HG03135 (cell line): Measurements from ENCODE around the gene CCDC85C.

Source experiments
- ATAC-seq: cut with Tn5 transposase; IDR thresholded peaks from one replicate; pipeline ENCODE4 v1.9.1; 2021; ENCODE audit warnings: mild to moderate bottlenecking, moderate library complexity; ENCODE audit not compliant: unreplicated experiment

Gene CCDC85C

DNA sequence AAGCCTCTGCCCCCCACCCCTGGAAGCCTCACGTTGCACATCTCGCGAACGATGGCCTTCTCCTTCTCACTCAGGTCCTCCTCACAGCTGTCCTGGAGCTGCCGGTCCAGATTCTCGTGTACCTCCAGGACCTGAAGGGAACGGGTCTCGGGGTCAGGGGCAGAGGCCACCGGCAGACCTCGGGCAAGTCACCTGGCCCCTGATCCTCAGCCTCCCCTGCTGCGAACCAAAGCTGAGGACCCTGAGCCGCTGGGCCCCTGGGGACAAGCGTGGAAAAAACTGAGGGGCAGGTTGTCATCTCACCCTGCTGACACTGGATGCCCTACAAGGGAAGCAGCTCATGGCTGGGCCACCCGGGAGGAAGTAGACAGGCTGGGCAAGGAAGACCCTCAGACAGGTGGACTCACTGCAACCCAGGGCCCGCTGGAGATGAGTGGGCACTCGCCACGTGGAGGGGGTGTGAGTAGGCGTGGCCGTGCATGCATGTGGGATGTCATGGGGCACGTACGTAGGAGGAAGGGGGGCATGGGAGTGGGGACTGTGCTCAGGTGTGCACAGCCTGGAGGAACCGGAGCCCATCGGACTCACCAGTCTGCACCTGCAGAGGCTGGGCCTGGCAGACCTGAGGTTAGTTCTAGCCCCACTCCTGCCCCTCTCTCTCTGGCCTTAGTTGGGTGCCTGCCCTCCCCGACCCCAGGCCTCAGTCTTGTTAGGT, 87.7 kb downstream of the CCDC85C start:
- no peak for ATAC-seq

DNA sequence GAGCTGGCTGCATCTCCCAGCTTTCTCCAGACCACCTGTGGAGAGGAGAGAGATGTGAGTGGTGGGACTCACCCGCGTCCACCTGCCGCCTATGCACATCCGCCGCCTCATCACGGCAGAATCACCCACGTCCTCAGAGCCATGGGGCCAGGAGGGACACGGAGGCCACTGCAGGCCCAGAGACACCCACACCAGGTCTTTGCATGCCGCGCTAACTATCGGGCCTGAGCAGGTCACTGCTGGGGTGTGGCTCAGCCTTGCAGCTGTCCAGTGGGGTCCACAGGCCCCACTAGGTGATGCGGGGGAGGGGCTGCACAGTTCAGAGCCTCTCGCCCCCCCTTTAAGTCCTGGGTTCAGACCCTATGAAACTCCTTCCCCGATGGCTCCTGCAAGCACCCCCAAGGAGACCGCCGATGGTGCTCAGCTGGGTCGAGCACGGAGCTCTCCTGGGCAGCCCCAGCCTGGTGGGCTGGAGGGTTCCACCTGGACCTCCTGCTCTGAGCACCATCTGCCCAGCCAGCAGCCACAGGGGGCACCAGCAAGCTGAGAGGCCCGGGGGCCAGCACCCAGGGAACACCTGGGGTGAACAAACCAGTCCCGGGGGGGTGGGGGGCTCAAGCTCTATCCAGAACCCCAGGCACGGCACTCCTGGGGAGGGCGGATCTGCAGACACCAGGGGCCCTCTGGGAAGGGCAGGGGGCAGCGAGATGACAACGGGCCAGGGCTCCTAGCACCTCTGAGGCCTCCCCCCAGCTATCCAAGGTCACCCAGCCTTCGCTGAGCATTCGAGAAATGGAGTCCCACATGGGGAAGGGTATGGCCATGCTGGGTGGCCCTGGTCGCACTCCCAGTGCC, 88.5 kb downstream of the CCDC85C start:
- no peak for ATAC-seq

DNA sequence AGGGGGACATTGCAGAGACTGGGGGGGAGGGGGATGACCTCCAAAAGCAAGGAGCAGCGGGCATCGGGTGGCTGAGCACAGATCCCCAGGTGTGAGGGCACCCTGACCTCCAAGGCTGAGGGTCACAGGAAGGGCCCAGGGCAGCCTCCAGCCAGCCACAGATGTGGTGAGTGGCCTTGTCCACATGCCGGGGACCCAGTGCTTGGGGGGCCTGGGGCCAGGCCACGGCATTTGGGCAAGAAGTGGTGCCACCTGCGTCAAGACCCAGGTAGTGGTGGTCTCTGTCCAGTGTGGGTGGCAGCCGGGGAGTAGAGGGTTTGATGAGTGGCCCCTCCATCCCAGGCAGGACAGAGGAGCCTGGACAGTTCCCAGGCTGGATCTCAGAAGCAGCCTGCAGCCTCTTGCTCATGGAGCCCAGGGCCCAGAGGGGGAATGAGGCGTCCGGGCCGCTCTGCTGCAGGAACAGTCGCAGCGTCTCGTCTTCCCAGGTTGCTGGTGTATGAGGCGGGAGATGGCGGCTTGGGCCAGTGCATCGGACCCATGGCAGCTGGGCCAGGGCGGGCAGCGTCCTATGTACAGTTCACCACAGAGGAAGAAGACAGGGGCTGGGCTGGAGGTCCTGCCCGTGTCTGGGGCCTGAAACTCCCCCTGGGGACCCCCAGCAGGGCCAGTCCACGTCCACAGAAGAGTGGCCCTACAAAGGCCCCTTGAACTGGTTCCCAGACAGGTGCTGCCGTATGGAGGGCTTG, 89.3 kb downstream of the CCDC85C start:
- no peak for ATAC-seq

DNA sequence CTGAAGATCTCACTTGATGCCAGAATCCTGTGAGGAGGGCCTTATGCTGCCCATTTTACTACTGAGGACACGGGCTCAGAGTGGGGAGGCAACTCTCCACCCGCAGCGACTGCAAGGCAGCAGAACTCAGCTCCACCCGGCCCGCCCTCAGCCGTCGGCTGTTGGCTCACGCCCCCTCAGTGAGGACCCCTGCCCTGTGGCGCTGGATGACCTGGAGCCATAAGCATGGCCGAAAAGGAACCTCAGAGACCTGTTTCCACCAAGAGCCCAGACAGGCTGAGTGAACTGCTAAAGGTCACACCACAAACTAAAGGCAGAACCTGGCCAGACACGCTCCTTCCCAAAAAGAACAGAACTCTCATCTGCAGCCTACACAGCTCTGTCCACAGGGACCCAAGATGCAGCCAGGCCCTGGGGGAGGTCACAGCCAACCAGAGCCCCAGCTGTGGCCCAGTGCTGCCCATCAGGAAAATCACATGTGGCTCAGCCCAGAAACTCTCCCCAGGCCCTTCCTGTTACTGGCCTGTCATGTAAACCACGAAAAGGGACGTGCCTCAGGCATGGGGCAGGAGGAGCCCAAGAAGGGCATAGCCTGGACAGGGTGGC, 90.0 kb downstream of the CCDC85C start:
- ATAC-seq = no peak

DNA sequence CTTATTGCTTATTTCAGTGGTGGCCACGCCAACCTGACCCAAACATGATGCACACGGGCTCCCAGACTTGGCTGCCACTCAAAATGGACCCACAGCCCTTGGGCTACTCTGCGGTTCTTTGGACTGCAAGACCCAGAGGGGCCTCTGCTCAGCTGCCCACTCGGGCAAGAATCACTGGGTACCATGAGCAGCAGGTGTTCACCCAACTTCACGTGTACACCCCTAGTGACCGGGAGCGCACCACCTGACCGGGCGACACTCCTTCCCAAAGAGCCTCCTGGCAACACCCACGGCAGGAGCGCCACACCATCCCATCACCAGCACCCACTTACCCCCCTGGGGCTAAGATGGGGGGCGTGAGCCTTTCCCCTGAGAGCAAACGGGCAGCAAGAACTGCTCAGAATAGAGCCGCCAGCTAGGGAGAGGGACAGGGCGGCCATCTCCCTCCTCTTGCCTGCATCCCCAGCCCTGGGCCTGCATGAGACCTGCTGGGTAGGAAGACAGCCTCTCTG, 90.8 kb downstream of the CCDC85C start:
- ATAC-seq = no peak

DNA sequence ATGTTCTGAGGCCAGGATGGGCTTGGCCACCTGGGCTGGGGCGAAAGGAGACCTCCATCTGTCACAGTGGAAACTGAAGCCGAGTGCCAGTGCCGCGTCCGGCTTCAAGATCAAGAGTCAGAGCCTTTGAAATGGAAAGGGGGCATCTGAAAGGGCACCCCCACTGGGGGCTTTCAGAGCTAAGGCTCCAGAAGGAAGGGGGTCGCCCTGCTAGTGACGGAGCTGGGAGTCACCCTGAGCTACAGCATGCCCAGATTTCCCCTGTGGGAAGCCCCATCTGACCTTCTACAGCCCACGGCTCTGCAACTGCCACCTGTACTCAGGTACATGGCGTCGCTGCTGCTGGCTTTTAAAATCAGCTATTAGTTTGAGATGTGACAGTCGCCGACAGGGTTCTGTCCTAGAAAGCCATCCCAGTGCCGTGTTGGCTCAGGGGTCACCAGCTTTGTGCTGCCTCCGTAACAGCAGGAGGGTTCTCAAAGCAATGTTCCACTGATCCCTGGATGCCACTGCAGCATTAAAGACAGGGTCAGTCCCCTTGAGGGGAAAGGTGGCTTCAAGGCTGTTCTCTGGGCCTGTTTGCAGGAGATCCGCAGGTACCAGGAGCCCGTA, 91.3 kb downstream of the CCDC85C start:
- ATAC-seq = no peak

DNA sequence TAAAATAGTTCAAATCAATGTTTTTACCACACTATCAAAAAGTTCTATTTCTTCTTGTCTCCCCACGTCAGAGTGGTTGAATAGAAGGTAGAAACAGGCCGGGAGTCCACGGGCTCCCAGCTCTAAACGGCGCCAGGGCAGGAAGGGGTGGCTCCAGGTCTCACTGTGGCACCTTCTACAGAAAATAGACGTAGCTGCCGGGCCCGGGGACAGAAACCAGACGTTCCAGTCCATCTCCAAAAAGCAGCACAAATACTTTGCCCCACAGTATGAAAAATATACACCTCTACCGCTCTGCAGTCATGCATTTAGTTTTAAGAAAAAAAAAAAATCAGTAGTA, 91.9 kb downstream of the CCDC85C start:
- no peak for ATAC-seq

DNA sequence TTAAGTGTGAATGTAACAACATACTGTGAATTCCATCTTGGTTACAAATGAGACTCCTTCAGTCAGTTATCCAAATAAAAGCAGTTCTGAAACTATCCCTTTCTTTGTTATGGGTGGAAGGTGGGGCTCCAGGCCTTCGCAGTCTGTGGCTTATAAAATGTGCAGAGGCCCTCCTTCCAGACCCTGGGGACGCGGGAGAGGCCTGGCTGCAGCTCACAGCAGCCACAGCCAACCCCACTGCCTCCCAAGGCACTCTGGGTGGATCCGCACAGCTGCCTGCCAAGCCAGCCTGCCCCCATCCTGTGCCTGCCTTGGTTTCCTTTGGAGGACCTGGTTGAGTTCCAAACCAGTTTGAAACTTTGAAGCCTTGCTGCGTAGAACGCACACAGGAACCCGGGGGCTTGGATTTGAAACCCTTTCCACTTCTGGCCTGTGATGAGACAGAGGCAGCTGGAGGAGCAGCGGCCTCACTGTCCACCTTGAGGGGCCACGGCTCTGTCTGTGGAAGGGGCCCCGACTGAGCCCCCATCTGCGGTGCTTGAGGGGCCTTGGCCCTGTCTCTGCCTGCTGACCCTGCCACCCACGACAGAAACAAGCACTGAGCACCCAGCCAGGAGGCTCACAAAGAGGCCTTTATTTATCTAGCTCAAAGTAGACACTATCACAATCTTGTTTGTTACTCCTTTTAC, 92.4 kb downstream of the CCDC85C start:
- no peak for ATAC-seq

DNA sequence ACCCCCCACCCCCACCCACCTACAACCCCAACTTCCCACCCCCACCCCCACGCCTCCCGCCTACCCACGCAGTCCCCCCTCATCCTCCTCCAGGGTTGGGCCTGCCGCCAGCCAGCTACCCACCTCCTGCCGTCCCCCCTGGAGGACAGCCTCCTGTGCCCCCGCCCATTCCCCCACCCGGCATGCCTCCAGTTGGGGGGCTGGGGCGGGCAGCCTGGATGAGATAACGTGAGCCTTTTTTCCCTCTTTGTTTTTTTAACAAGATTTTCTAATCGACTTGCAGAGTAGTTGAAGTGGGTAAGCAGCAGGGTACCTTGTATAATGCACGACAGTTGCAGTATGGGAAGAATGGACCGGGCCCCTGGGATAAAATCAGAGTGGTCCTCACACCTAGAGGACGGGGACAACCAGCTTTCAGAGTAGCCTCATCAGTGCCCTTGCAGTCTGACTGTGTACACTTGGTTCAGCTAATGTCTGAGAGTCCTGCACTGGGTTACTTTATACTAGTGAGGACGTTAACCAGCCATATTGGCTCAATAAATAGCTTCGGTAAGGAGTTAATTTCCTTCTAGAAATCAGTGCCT, 93.4 kb downstream of the CCDC85C start:
- ATAC-seq = no peak

DNA sequence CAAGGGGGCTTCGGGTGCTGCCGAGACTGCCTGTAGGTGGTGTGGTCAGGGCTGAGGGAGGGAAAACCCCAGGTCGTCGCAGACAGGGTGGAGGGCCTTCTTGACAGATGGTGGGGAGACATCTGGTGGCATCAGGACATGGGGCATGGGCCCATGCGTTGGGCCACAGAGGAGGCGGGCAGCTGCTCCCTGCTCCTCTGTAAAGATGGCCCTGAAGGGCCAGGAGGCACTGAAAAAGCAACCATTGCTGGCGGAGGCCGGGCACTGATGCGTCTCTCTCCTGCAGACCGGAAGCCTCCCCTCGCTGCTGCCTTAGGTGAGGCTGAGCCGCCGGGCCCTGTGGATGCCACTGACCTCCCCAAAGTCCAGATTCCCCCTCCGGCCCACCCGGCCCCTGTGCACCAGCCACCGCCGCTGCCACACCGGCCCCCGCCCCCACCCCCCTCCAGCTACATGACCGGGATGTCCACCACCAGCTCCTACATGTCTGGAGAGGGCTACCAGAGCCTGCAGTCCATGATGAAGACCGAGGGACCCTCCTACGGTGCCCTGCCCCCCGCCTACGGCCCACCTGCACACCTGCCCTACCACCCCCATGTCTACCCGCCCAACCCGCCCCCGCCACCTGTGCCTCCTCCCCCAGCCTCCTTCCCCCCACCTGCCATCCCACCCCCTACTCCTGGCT, 94.0 kb downstream of the CCDC85C start:
- no peak for ATAC-seq

DNA sequence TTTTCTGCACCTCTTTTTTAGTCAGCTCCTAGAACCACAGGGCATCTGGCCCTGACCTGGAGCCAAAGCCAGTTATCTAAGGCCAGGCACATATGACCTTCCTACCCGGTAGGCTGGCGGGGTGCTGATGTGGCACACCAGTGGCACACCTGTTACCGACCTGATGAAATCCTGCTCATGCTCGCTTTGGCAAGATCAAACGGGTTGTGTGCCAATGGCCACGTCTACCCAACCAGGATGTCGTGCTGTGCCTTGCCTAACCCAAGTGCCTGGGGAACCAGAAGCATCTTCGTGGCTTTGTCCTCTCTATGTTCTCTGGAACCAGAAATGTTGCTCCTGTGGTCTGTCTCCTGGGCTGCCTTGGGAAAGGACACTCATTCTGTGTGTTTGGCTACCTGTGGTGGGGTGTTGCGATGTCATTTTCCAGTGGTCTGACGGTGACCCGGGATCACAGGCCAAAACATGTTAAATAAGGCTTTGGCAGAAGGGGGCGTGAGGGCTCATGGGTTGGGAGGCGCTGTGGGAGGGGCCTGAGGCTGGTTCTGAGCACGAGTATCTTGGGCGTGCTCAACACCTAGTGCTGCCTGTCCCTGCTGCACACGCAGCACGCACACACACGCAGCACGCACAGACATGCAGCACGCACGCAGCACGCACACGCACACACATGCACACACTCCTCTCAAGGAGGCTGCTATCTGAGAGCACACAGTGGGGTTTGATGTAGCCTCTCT, 94.9 kb downstream of the CCDC85C start:
- no peak for ATAC-seq

DNA sequence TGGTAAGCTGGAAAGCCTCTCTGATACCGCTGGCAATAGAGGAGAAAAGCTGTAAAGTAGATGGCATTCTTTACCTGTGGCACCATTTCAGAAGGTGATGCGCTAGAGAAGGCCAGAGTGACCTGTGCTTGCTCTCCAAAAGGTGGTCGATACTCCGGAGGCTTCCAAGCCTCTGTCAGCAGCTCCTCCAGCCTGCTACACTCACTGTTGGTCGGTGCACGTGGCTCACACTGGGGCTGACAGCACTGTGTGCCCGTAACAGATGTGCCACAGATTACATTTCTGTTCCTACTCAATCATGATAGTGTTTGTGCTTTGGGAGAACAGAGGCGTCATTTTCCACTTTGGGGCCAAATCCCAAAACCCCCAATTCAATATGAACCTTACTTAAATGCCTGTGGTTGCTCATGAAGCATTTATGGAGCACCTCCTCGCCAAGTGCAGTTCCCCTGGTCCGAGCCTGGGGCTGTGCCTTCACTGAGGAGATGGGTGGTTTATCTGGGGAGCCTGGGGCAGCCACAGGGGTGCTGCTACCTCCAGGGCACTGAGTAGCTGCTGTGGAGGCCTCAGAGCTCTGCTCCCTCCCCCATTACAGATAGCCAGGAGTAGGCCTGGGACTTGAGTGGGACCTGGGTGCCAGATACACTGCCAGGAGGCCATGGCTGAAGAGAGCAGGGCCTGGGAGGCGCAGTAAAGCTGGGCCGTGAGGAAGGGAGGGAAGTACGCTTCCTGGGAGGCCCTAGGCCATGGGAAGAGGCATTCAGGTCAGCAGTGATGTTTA, 96.0 kb downstream of the CCDC85C start:
- ATAC-seq = no peak

DNA sequence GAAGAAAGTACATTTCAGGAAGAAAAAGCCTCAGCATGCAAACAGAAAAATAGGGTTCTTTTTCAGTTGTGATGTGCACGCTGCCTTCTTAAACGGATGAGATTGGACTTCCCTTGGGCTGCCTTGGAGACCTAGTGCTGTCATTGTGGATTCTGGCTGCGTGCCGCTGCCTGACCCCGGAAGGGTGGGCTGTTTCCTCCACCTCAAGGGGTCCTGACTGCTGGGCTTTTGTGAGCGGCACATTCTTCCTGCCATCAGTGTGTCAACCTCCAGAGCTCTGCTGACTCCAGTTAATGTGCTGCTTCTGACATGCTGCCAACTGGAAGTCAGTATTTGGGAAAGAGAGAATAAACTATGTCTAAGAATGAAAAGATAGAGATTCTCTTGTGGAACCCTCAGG, 97.7 kb downstream of the CCDC85C start:
- no peak for ATAC-seq

DNA sequence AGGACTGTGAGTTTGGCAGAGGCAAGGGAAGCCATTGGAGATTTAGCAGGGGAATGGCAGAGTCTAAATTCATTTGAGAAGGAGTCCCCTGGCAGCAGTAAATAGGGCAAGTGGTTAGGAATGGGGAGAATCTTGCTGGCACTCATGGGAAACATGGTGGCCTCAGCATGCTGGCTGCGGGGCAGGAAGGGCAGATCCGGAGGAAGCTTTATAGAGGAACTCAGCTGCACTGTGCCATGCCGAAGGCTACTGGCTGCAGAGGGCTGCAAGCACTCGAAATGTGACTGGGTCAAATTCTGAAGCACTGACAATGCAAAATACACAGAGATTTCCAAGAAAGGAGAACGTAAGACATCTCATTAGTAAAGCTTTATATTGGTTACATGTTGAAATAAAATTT, 98.9 kb downstream of the CCDC85C start:
- no peak for ATAC-seq

DNA sequence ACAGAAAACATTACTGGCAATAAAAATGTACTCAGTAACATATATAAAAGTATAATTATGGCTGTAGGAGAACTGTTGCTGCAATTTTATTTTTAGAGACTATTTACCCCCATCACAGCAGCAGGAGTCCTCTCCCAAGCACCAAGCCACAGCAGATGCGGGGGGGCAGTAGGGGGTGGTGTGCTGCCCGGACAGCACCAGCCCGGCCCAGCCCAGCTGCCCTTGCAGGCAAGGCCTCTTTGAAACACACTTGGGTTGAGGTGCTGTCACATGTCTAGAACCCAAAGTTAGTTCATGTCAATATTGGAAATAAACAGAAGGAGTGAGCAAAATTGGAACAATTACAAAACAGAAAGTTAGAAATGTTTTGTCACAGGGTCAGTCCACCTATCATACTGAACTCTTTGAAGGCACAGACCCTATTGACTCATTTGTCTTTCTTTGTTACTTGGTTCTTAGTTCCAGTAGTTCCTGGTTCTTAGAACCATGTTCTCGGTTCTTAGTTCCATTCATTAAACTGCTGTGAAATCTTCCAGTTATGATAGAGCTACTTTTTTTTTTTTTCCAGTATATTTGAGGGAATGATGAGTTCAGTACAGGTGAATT, 100.1 kb downstream of the CCDC85C start:
- ATAC-seq = no peak

DNA sequence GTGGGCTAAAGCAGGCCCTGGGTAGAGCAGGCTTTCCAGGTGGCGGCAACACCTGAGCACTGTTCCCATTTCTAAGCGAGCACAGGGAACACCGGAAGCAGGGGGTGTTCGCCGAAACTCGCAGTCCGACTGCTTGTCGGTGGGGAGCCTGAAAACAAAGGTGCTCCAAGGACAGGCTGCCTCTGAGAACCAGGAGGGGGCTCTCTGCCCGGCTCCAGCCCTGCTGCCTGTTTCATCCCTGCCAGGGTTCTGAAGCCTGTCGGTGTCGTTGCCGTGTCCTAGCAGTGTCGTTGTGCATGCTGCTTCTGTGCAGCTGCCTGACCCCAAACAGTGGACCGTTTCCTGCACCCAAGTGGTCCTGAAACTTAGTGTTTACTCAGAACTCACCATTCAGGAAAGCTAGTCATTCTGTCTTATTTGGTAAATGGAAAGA, 101.0 kb downstream of the CCDC85C start:
- no peak for ATAC-seq

DNA sequence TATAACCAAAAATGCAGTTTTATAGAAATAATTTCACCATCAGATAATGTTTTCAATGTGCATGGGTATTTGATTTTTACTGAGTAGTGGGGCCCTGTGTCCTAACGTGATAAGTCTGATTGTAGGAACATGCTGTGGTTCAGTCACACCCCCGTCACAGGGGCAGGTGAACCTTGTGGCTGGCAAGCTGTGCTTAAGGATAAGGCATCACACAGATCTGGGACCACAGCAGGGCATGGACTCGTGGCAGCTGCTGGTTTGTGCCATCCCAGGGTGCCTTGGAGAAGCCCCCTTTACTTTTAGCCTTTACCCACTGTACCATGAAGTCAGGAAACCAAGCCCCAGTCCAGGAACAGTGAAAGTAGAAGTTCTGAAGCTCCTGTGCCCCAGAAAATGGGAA, 106.1 kb downstream of the CCDC85C start:
- ATAC-seq = no peak
